ENCODE data around the gene DOLPP1. TPM values are rescaled to one million over a fixed set of nuclear protein-coding genes. Genes with fewer than 3 reads are reported as not detected.
A peak's percentile ranks its signal among the peaks of the same experiment; 100 is the strongest.
"Not testable (repeated sequence)": the region's sequence is repeated elsewhere in the genome, so short reads cannot be mapped to it uniquely, and the experiment has no call there.

The DOLPP1 gene
- total RNA-seq, 2 donors from 2014 or later = 30.1 to 30.4 TPM

DNA sequence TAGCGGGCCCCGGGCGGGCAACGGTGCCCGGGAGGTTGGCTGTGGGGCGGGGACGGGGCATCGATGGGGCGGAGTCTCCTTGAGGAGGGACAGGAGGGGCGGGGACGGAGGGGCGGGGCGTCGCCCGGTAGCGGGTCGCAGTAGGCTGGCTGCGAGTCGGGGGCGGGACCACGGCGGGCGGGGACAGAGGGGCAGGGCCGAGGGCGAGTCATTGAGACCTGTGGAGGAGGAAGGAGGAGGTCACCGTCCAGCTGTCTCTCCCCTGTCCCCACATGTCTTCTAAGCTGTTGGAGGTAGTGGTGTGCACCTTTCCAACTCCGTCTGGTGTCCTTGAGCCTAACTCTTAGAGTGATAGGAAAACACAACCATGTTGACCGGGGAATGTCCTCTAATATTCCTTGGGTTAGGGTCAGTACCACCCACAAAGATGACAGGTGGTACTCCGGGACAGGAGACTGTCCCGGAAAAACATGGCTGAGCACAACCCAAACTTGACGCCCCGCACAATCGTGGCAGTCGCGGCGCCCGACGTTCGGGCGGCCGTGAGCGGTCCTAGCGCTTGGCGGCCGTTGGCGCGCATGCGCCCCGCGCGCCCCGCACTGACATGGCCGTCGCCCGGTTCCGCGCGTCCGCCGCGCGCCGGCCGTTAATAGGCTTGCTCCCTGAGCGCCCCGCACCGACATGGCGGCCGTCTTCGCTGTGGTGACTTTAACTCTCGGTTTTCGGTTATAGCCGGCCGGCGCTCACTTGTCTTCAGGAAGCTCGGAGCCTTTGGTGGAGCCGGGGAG lies 30.0 kb downstream of the DOLPP1 start, which contains the start of the genes CRAT and PTPA:
Gene CRAT, minus strand, starts transcription at position 54 of the 788 bp plus-strand sequence. CDS start 284 bp downstream, outside the sequence.
Gene PTPA, plus strand, starts transcription at position 676 of the 788 bp plus-strand sequence. CDS start 186 bp downstream, outside the sequence.
- H3K4me3 ChIP-seq (ENCODE audit: low read length) = peak within 1 kb of the TSS; percentile 98
- TF ChIP-seq, protein P1, sequence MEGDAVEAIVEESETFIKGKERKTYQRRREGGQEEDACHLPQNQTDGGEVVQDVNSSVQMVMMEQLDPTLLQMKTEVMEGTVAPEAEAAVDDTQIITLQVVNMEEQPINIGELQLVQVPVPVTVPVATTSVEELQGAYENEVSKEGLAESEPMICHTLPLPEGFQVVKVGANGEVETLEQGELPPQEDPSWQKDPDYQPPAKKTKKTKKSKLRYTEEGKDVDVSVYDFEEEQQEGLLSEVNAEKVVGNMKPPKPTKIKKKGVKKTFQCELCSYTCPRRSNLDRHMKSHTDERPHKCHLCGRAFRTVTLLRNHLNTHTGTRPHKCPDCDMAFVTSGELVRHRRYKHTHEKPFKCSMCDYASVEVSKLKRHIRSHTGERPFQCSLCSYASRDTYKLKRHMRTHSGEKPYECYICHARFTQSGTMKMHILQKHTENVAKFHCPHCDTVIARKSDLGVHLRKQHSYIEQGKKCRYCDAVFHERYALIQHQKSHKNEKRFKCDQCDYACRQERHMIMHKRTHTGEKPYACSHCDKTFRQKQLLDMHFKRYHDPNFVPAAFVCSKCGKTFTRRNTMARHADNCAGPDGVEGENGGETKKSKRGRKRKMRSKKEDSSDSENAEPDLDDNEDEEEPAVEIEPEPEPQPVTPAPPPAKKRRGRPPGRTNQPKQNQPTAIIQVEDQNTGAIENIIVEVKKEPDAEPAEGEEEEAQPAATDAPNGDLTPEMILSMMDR (conservative IDR thresholded peaks at IDR 0.05) = no peak
- Mint-ChIP-seq H3K27ac (peak within 1 kb of the TSS; percentile 98), H3K4me3 (peak within 1 kb of the TSS; percentile 94), H3K9me3 (no peaks in the 10 kb centered on the region), H3K36me3 (ENCODE audit: low read depth) (peaks cover 3% of the 10 kb centered on the region), H3K4me1 (peaks cover 17% of the 10 kb centered on the region), H3K27me3 (ENCODE audit: insufficient read depth) (peaks cover 24% of the 10 kb centered on the region)
- WGBS, 2 experiments (ENCODE audit: insufficient coverage in 1 of 2, insufficient read length in 1 of 2) = 0% methylated on average over 23 to 75 of the region's 77 CpGs
- peak; percentile 99 for DNase-seq
- H3K27me3 ChIP-seq (ENCODE audit: control insufficient read depth, insufficient read depth, low read length, poor library complexity, severe bottlenecking) = peaks cover 8% of the 10 kb centered on the region
- H3K27ac ChIP-seq (ENCODE audit: low read depth, low read length) = peak within 1 kb of the TSS; percentile 94
- H3K36me3 ChIP-seq (ENCODE audit: control insufficient read depth, insufficient read depth, low read length) = no peaks in the 10 kb centered on the region
- H3K4me1 ChIP-seq (ENCODE audit: control insufficient read depth, insufficient read depth, low read length) = no peaks in the 10 kb centered on the region
- H3K9me3 ChIP-seq (ENCODE audit: control insufficient read depth, low read length) = no peaks in the 10 kb centered on the region
- peak within 1 kb of the TSS; percentile 78 for H3K9ac ChIP-seq (ENCODE audit: extremely low read depth, low read length, poor library complexity, severe bottlenecking)

DNA sequence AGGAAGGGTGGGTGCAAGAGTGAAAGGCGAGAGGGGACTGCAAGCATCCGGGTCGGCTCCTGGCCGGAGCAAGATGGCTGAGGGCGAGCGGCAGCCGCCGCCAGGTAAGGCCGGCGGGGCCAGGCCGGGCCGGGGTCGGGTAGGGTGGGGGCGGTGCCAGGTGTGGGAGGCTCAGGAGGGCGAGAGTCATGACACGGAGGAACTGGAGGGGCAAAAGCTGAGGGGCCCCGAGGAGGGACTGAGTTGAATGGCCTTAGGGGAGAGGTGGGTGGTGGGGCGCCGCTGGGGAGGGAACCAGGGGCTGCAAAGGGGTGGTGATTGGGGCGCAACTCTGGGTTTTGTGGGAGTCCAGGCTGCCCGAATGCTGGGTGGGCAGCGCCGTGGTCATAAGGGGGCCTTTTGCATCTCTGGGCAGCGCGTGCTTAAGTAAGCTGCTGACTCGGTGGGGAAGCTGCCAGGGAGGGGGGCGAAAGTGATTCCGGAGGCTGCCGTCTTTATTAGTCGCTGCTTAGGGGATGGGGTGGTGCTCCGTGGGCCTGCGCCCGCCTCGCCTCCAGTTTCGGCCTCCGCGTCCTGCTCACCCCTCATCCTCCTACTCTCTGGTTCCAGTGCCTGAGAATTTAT lies 30.7 kb downstream of the DOLPP1 start:
- WGBS, 2 experiments (ENCODE audit: insufficient coverage in 1 of 2, insufficient read length in 1 of 2) = 0% methylated on average over 2 to 37 of the region's 37 CpGs
- Histone ChIP-seq H3K9ac (ENCODE audit: extremely low read depth, low read length, poor library complexity, severe bottlenecking) (peak overlapping the region; percentile 78), H3K36me3 (ENCODE audit: control insufficient read depth, insufficient read depth, low read length) (no peaks in the 10 kb centered on the region), H3K9me3 (ENCODE audit: control insufficient read depth, low read length) (no peaks in the 10 kb centered on the region), H3K4me3 (ENCODE audit: low read length) (peak overlapping the region; percentile 98), H3K4me1 (ENCODE audit: control insufficient read depth, insufficient read depth, low read length) (no peaks in the 10 kb centered on the region), H3K27me3 (ENCODE audit: control insufficient read depth, insufficient read depth, low read length, poor library complexity, severe bottlenecking) (peaks cover 8% of the 10 kb centered on the region), H3K27ac (ENCODE audit: low read depth, low read length) (peak overlapping the region; percentile 94)
- Mint-ChIP-seq H3K4me3 (peak overlapping the region; percentile 94), H3K27me3 (ENCODE audit: insufficient read depth) (peaks cover 24% of the 10 kb centered on the region), H3K9me3 (no peaks in the 10 kb centered on the region), H3K4me1 (peaks cover 17% of the 10 kb centered on the region), H3K27ac (peak overlapping the region; percentile 98), H3K36me3 (ENCODE audit: low read depth) (peaks cover 1% of the 10 kb centered on the region)
- TF ChIP-seq, protein P1 (conservative IDR thresholded peaks at IDR 0.05) = no peak
- peak; percentile 77 for DNase-seq

DNA sequence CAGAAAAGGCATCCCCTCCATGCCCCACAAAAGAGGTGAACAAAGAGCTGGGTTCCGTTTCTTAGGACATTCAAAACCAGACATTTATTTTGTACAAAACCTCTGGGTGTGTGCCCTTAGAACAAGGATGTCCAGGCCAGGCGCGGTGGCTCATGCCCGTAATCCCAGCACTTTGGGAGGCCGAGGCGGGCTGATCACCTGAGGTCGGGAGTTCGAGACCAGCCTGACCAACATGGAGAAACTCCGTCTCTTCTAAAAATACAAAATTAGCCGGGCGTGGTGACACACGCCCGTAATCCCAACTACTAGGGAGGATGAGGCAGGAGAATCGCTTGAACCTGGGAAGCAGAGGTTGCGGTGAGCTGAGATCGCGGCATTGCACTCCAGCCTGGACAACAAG lies 31.6 kb downstream of the DOLPP1 start:
- H3K27ac Mint-ChIP-seq; H3K27ac ChIP-seq (ENCODE audit: low read depth, low read length); H3K4me1 ChIP-seq (ENCODE audit: control insufficient read depth, insufficient read depth, low read length); H3K9me3 Mint-ChIP-seq; H3K36me3 Mint-ChIP-seq (ENCODE audit: low read depth); H3K27me3 ChIP-seq (ENCODE audit: control insufficient read depth, insufficient read depth, low read length, poor library complexity, severe bottlenecking); DNase-seq; H3K36me3 ChIP-seq (ENCODE audit: control insufficient read depth, insufficient read depth, low read length); H3K9me3 ChIP-seq (ENCODE audit: control insufficient read depth, low read length): not testable (repeated sequence)
- H3K9ac ChIP-seq (ENCODE audit: extremely low read depth, low read length, poor library complexity, severe bottlenecking) = peak overlapping the region; percentile 78
- Mint-ChIP-seq H3K4me1 (peaks cover 17% of the 10 kb centered on the region), H3K27me3 (ENCODE audit: insufficient read depth) (peaks cover 22% of the 10 kb centered on the region), H3K4me3 (peak overlapping the region; percentile 94)
- WGBS, 2 experiments (ENCODE audit: insufficient coverage in 1 of 2, insufficient read length in 1 of 2) = 95 to 97% methylated on average over 9 to 17 of the region's 17 CpGs
- H3K4me3 ChIP-seq (ENCODE audit: low read length) = peak overlapping the region; percentile 98
